ENCODE results near the gene TM4SF18.
A peak's percentile ranks its signal among the peaks of the same experiment; 100 is the strongest.
"Not testable (repeated sequence)": the region's sequence is repeated elsewhere in the genome, so short reads cannot be mapped to it uniquely, and the experiment has no call there.

Gene TM4SF18, protein sequence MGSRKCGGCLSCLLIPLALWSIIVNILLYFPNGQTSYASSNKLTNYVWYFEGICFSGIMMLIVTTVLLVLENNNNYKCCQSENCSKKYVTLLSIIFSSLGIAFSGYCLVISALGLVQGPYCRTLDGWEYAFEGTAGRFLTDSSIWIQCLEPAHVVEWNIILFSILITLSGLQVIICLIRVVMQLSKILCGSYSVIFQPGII

DNA sequence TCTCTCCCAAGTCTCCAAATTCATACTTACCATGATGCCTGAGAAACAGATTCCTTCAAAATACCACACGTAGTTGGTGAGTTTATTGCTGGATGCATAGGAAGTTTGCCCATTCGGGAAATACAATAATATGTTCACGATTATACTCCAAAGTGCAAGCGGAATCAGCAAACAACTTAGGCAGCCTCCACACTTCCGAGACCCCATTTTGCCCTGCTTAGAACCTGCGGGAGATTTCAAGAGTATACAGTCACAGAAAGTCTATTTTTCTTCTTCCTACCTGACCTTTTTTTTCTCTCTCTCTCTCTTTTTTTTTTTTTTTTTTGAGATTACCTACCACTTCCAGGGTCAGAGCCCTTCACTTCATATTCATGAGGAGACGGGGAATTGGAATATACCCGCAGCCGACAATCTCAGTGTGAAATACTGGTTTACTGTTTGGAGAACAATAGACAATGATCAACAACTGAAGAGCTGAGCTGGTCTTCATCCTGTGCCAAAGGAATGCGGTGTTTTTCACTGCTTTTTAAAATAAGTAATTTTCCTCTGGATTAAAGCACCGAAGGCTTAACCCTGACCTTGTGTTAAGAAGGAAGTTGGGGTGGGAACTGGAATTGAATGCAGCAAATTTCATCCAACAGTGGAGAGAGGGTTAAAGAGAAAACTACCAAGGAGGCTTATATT is at the start of gene TM4SF18:
Gene TM4SF18 (minus strand): TSS at position 461 of the 684 bp plus-strand sequence. CDS start 254 bp downstream, at position 207.
- TF ChIP-seq, protein P1, sequence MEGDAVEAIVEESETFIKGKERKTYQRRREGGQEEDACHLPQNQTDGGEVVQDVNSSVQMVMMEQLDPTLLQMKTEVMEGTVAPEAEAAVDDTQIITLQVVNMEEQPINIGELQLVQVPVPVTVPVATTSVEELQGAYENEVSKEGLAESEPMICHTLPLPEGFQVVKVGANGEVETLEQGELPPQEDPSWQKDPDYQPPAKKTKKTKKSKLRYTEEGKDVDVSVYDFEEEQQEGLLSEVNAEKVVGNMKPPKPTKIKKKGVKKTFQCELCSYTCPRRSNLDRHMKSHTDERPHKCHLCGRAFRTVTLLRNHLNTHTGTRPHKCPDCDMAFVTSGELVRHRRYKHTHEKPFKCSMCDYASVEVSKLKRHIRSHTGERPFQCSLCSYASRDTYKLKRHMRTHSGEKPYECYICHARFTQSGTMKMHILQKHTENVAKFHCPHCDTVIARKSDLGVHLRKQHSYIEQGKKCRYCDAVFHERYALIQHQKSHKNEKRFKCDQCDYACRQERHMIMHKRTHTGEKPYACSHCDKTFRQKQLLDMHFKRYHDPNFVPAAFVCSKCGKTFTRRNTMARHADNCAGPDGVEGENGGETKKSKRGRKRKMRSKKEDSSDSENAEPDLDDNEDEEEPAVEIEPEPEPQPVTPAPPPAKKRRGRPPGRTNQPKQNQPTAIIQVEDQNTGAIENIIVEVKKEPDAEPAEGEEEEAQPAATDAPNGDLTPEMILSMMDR (IDR thresholded peaks at IDR 0.05; ENCODE audit: extremely low read depth, insufficient read depth, missing control alignments): no peak
- in situ Hi-C loops (cut with MboI; ENCODE audit: low pct_unique_long_range_greater_than_20kb, low sequenced_read_pairs, unreplicated experiment): no loop called here
- DNase-seq (ENCODE audit: low spot score): no peak

DNA sequence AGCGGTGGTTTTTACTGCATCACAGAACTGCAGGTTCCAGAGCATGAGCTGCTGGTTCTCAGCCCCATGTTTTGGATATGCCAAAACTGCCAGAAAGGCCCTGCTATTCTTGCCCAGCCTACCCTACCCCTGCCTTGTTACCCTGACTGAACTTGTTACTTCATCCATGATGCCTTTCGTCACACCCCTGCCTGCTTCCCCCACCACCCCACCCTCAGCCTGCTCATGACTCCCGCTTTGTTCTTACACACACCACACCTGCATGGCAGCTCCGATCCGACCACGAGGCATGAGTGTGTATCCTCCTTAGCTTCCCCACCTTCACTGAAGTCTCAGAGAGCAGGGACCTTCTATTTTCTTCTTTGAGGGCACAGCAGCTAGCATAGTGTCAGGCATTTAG is 49.1 kb upstream of the TM4SF18 start:
- in situ Hi-C loops (cut with MboI; ENCODE audit: low pct_unique_long_range_greater_than_20kb, low sequenced_read_pairs, unreplicated experiment): no loop called here
- TF ChIP-seq, protein P1 (IDR thresholded peaks at IDR 0.05; ENCODE audit: extremely low read depth, insufficient read depth, missing control alignments): no peak
- no peak for DNase-seq (ENCODE audit: low spot score)

DNA sequence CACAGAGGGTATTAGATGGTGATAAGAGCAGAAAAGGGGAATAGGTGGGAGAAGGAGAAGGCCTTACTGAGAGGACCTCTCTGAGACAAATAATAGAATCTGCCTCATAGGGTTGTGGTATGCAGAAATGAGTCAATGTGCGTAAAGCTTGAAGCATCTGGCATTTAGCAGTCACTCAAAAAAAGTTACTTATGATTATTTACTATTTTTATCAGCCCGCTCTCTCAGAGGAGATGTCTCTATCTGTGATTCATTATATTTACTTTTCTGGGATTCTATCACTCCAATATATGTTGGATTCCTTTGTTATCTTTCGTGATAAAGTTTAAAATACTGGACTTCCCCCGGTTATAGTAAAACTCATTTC is 48.6 kb upstream of the TM4SF18 start:
- DNase-seq (ENCODE audit: low spot score): peak; percentile 53
- in situ Hi-C loops (cut with MboI; ENCODE audit: low pct_unique_long_range_greater_than_20kb, low sequenced_read_pairs, unreplicated experiment): no loop called here
- TF ChIP-seq, protein P1 (IDR thresholded peaks at IDR 0.05; ENCODE audit: extremely low read depth, insufficient read depth, missing control alignments): no peak

DNA sequence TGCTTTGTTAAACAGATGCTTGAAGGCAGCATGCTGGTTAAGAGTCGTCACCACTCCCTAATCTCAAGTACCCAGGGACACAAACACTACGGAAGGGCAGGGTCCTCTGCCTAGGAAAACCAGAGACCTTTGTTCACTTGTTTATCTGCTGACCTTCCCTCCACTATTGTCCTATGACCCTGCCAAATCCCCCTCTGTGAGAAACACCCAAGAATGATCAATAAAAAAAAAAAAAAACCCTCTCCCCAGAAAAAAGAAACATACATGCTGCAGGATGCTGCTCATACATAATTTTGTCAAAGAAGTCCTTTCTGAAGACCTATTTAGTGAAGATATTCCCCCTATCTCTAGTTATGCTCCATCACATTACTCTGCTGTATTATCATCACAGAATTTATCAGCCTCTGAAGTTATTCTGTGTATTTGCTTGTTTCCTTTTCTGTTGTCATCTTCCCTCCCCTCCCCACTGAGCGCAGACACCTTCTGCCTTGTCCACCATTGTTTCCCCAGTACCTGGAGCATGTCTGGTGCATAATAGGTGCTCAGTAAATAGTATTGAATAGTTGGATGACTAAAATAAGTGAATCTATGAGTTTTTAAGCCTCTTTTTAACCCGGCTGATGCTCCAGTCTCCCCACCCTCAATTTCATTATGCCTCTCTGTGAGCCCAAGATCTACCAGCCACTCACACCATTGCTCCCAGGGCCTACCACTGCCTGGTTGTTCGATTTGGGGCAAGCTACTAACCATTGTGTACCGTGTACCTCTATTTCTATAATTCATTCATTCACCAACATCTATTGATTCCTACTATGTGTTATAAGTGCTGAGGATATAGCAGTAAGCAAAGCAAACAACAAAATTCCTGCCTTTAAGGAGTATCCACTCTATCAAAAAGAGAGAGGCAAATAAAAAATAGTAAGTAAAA is 48.0 kb upstream of the TM4SF18 start:
- TF ChIP-seq, protein P1 (IDR thresholded peaks at IDR 0.05; ENCODE audit: extremely low read depth, insufficient read depth, missing control alignments): no peak
- no peak for DNase-seq (ENCODE audit: low spot score)
- in situ Hi-C loops (cut with MboI; ENCODE audit: low pct_unique_long_range_greater_than_20kb, low sequenced_read_pairs, unreplicated experiment): no loop called here

DNA sequence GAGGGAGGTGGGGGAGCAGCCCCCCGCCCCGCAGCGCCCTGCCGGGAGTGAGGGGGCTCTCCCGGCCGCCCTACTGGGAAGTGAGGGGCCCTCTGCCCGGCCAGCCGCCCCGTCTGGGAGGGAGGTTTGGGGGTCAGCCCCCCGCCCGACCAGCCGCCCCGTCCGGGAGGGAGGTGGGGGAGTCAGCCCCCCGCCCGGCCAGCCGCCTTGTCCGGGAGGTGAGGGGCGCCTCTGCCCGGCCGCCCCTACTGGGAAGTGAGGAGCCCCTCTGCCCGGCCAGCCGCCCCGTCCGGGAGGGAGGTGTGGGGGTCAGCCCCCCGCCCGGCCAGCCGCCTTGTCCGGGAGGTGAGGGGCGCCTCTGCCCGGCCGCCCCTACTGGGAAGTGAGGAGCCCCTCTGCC is 46.8 kb upstream of the TM4SF18 start:
- DNase-seq (ENCODE audit: low spot score); in situ Hi-C loops (cut with MboI; ENCODE audit: low pct_unique_long_range_greater_than_20kb, low sequenced_read_pairs, unreplicated experiment): not testable (repeated sequence)

DNA sequence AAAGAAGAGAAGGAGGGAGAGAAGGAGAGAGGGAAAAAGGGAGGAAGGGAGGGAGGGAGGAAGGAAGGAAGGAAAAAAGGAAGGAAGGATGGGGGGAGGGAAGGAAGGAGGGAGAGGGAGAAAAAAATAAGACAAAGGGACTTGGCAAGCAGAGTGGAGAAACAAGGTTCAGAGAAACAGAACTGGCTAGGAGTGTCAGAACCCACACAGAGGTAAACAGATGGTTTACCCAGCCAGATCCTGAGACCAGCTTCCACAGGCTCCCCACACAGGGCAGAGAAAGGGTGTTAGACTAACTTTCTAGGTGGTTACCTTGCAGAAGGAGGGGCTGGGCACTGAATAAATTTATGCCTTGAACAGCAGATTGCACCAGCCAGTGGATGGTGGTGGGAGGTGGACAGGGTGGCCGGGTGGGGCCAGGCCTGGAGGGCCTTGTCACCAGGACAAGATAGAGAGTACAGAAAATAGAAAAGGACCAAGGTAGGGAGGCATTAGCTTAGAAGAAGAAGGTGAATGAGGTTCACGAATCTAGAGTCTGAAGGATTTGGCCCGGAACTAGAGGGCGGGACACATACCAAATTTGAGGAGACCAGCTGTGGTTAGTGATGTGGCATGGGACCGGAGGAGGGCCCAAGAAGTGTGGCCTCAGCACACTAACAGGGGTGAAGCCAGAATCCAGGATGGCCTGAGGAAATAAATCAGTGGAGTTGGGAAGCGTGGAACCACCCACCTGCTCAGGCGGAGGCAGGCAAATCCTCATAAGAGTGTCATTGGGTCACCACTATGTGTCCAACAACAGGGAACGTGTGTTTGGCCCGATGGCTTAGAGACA is 45.3 kb upstream of the TM4SF18 start:
- no peak for DNase-seq (ENCODE audit: low spot score)
- in situ Hi-C loops (cut with MboI; ENCODE audit: low pct_unique_long_range_greater_than_20kb, low sequenced_read_pairs, unreplicated experiment): no loop called here
- TF ChIP-seq, protein P1 (IDR thresholded peaks at IDR 0.05; ENCODE audit: extremely low read depth, insufficient read depth, missing control alignments): no peak

Measured in GM13977 (cell line).